Neuronal stem cell (in vitro differentiated cells): ENCODE measurements around the gene SMARCAL1.

Experiments
- DNase-seq: peaks from one replicate; pipeline ENCODE4 v3.0.0-alpha.2; 2013; ENCODE audit warnings: low spot score
- H2AFZ ChIP-seq: one replicate; pipeline ENCODE4 v1.6.1; 2013; ENCODE audit warnings: mild to moderate bottlenecking, low read length, inconsistent platforms
- H2AK5ac ChIP-seq: 2 replicates; pipeline ENCODE4 v1.6.1; 2013; ENCODE audit warnings: low read depth, mild to moderate bottlenecking, inconsistent platforms, low read length, moderate library complexity, mixed read lengths
- H2BK120ac ChIP-seq: 2 replicates; pipeline ENCODE4 v1.6.1; 2013; ENCODE audit warnings: low read depth, mild to moderate bottlenecking, inconsistent platforms, low read length, moderate library complexity, mixed read lengths
- H2BK12ac ChIP-seq: one replicate; pipeline ENCODE4 v1.6.1; 2013; ENCODE audit warnings: low read length, inconsistent platforms
- H2BK15ac ChIP-seq: 2 replicates; pipeline ENCODE4 v1.6.1; 2013; ENCODE audit warnings: mild to moderate bottlenecking, low read length, inconsistent platforms, mixed read lengths
- H2BK5ac ChIP-seq: one replicate; pipeline ENCODE4 v1.6.1; 2013; ENCODE audit warnings: inconsistent platforms, mild to moderate bottlenecking, low read length, moderate library complexity
- H3K14ac ChIP-seq: one replicate; pipeline ENCODE4 v1.6.1; 2013; ENCODE audit warnings: low read length, inconsistent platforms
- H3K18ac ChIP-seq: 2 replicates; pipeline ENCODE4 v1.6.1; 2013; ENCODE audit warnings: low read length, inconsistent platforms
- H3K23ac ChIP-seq: 2 replicates; pipeline ENCODE4 v1.6.1; 2013; ENCODE audit warnings: low read depth, mild to moderate bottlenecking, mixed read lengths, low read length, inconsistent platforms; ENCODE audit not compliant: poor library complexity
- H3K27ac ChIP-seq: replicated peaks from 3 replicates; pipeline ENCODE4 v1.5.1; 2013; ENCODE audit warnings: low read length, inconsistent platforms
- H3K27me3 ChIP-seq, 3 experiments: 2 replicates each; pipeline ENCODE4 v1.6.1; 2013; ENCODE audit warnings: low read length in 3 of 3, mild to moderate bottlenecking in 2 of 3, inconsistent platforms in 1 of 3, low read depth in 1 of 3, mixed read lengths in 1 of 3, moderate library complexity in 1 of 3; ENCODE audit not compliant: control insufficient read depth in 3 of 3, insufficient read depth in 3 of 3
- H3K36me3 ChIP-seq, 2 donors: replicated peaks in 1 of 2; 2 replicates each; pipeline ENCODE4 v1.6.1; 2013; ENCODE audit warnings: low read length in 2 of 2; ENCODE audit not compliant: control insufficient read depth in 2 of 2, insufficient read depth in 2 of 2
- H3K4ac ChIP-seq: 2 replicates; pipeline ENCODE4 v1.6.1; 2013; ENCODE audit warnings: inconsistent platforms, mild to moderate bottlenecking, low read length, moderate library complexity
- H3K4me1 ChIP-seq, 2 donors: 1 replicate in 1 of 2; 2 replicates in 1 of 2; pipeline ENCODE4 v1.6.1; 2013; ENCODE audit warnings: low read length in 2 of 2, low read depth in 1 of 2; ENCODE audit not compliant: control insufficient read depth in 2 of 2, insufficient read depth in 1 of 2
- H3K4me2 ChIP-seq: one replicate; pipeline ENCODE4 v1.6.1; 2013; ENCODE audit warnings: mild to moderate bottlenecking, low read length, inconsistent platforms; ENCODE audit not compliant: insufficient read depth, poor library complexity, severe bottlenecking
- H3K4me3 ChIP-seq, 2 donors: 2 replicates each; pipeline ENCODE4 v1.5.1; 2013; ENCODE audit warnings: low read length in 2 of 2, mild to moderate bottlenecking in 2 of 2, inconsistent platforms in 1 of 2, moderate library complexity in 1 of 2
- H3K79me1 ChIP-seq: one replicate; pipeline ENCODE4 v1.6.1; 2013; ENCODE audit warnings: low read depth, mild to moderate bottlenecking, inconsistent platforms, low read length, moderate library complexity
- H3K9ac ChIP-seq: one replicate; pipeline ENCODE4 v1.6.1; 2013; ENCODE audit warnings: mild to moderate bottlenecking, low read depth, low read length, inconsistent platforms; ENCODE audit not compliant: poor library complexity
- H3K9me3 ChIP-seq, 2 donors: replicated peaks in 1 of 2; 2 replicates each; pipeline versions ENCODE3 to v1.6.1; 2013; ENCODE audit warnings: low read length in 2 of 2, mild to moderate bottlenecking in 2 of 2, inconsistent platforms in 1 of 2, low read depth in 1 of 2, mixed read lengths in 1 of 2, moderate library complexity in 1 of 2; ENCODE audit not compliant: control insufficient read depth in 2 of 2, insufficient read depth in 1 of 2
- H4K8ac ChIP-seq: one replicate; pipeline ENCODE4 v1.6.1; 2013; ENCODE audit warnings: low read depth, mild to moderate bottlenecking, inconsistent platforms, low read length, moderate library complexity
- H4K91ac ChIP-seq: one replicate; pipeline ENCODE4 v1.6.1; 2013; ENCODE audit warnings: low read length, low read depth, mild to moderate bottlenecking, inconsistent platforms; ENCODE audit not compliant: poor library complexity
- WGBS, 2 donors: extraction: QIAGEN DNeasy Blood & Tissue Kit; methylation state at CpG; one replicate each; pipeline ENCODE4 v1.1.7; 2013; ENCODE audit warnings: missing lambda C conversion rate in 2 of 2, mixed read lengths in 1 of 2; ENCODE audit not compliant: insufficient read length in 2 of 2, insufficient replicate concordance in 1 of 2; ENCODE audit errors: extremely low coverage in 2 of 2; 5-methylcytosine and 5-hydroxymethylcytosine counted together

Gene SMARCAL1

DNA sequence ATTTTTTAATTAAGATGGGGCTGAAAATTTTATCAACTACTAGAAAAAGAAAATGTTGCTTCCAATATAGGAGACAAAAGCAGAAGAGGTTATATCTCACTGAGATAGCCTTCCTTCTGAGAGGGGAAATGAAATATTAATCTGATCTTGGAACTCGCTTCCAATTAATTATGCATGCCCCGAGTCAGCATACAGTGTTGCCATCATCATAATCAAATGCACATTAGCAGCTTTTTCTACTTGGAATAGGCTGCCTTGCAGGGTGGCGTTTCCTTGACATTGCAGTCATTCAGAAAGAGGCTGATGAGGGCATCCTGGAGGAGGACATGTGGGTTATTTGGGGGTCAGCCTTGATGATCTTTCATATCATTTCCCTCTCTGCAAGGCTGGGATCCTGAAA lies 67.9 kb downstream of the SMARCAL1 start:
- Histone ChIP-seq H2AK5ac (no peak overlapping the region), H3K4me1 (peaks cover 1 to 2% of the 10 kb centered on the region in 2 donors), H2AFZ (no peak overlapping the region), H2BK5ac (no peak overlapping the region), H2BK15ac (no peak overlapping the region), H3K9me3 (no peaks in the 10 kb centered on the region), H4K91ac (no peak overlapping the region), H3K18ac (no peak overlapping the region), H3K27ac (no peak overlapping the region), H3K79me1 (no peaks in the 10 kb centered on the region), H4K8ac (no peak overlapping the region), H3K9ac (no peak overlapping the region), H3K23ac (no peak overlapping the region), H3K4me2 (no peak overlapping the region), H2BK120ac (no peak overlapping the region), H2BK12ac (no peak overlapping the region), H3K14ac (no peak overlapping the region), H3K4me3 (no peak overlapping the region), H3K36me3 (peaks cover 6 to 61% of the 10 kb centered on the region in 2 donors), H3K27me3 (no peaks in the 10 kb centered on the region), H3K4ac (no peak overlapping the region)
- DNase-seq: no peak
- no CpG with 5 or more reads among the region's 3 CpGs for WGBS, 2 donors

DNA sequence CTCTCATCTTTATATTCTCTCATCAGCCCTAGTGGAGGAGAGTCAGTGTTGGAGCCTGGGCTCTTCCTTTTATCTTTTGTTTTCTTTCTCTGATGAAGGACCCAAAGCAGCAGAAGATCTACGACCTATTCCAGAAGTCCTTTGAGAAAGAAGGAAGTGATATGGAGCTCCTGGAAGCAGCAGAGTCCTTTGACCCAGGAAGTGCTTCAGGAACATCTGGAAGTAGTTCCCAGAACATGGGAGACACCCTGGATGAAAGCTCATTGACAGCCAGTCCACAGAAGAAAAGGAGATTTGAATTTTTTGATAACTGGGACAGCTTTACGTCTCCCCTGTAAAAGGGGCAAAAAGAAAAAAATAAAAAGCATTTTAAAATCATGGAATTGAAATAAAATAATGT lies 70.4 kb downstream of the SMARCAL1 start:
- Histone ChIP-seq H3K79me1 (no peaks in the 10 kb centered on the region), H4K8ac (no peak overlapping the region), H4K91ac (no peak overlapping the region), H3K23ac (no peak overlapping the region), H2AK5ac (no peak overlapping the region), H3K27ac (no peak overlapping the region), H3K14ac (no peak overlapping the region), H3K4me2 (no peak overlapping the region), H2BK5ac (no peak overlapping the region), H2BK15ac (no peak overlapping the region), H2AFZ (no peak overlapping the region), H3K36me3 (peaks cover 2 to 48% of the 10 kb centered on the region in 2 donors), H3K18ac (no peak overlapping the region), H2BK12ac (no peak overlapping the region), H3K9ac (no peak overlapping the region), H3K4me3 (no peak overlapping the region), H3K4me1 (peaks cover 1 to 2% of the 10 kb centered on the region in 2 donors), H3K4ac (no peak overlapping the region), H3K9me3 (no peaks in the 10 kb centered on the region), H3K27me3 (no peaks in the 10 kb centered on the region), H2BK120ac (no peak overlapping the region)
- no peak for DNase-seq
- no CpG with 5 or more reads among the region's 2 CpGs for WGBS, 2 donors

DNA sequence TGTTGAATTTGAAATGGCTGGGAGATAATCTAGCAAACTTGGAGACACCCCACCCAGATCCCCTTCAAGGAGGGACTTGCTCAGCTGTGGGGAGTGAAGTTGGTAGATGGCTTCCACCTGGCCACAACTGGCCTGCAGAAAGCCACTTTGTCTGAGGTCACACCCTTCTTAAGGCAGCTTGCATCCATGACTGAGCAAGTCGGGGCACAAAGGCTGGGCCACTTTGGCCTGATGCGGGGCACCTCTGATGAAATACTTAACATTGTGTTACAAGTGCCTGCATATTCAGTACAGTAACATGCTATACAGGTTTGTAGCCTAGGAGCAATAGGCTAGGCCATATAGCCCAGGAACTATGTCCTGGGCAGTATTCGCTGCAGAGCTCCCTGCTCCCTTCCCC lies 73.0 kb downstream of the SMARCAL1 start:
- no peak overlapping the region for H4K91ac ChIP-seq
- H3K4ac ChIP-seq: no peak overlapping the region
- no peak overlapping the region for H3K18ac ChIP-seq
- H3K4me1 ChIP-seq: no peaks in the 10 kb centered on the region
- H3K23ac ChIP-seq: no peak overlapping the region
- no peak overlapping the region for H2BK12ac ChIP-seq
- no peak for DNase-seq
- H3K36me3 ChIP-seq: peaks cover 2 to 22% of the 10 kb centered on the region in 2 donors
- H2BK15ac ChIP-seq: no peak overlapping the region
- no peak overlapping the region for H3K4me2 ChIP-seq
- no peak overlapping the region for H3K14ac ChIP-seq
- no peaks in the 10 kb centered on the region for H3K79me1 ChIP-seq
- H3K9ac ChIP-seq: no peak overlapping the region
- no peak overlapping the region for H2AK5ac ChIP-seq
- H3K9me3 ChIP-seq: no peaks in the 10 kb centered on the region
- H3K27ac ChIP-seq: no peak overlapping the region
- H2BK120ac ChIP-seq: no peak overlapping the region
- H4K8ac ChIP-seq: no peak overlapping the region
- no peak overlapping the region for H3K4me3 ChIP-seq
- H2BK5ac ChIP-seq: no peak overlapping the region
- H2AFZ ChIP-seq: no peak overlapping the region
- no peaks in the 10 kb centered on the region for H3K27me3 ChIP-seq
- WGBS, 2 donors: no CpG with 5 or more reads among the region's 3 CpGs

DNA sequence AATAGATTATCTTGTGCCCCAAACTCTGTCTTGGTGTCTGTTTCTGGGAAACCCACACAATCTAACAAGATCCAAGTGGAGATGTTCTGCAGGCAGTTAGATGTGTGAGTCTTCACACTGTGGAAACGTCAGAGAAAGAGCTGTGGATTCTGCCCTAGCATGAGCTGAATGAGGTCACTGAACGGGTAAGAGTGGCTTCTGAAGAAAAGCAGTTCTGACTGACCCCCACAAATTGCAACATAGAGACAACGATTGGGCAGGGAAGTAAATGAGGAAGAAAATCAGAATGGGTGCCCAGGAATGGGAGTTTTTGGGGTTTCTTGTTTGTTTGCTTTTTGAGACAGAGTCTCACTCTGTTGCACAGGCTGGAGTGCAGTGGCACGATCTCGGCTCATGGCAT lies 73.5 kb downstream of the SMARCAL1 start:
- H2BK5ac ChIP-seq: no peak overlapping the region
- no peaks in the 10 kb centered on the region for H3K9me3 ChIP-seq
- H3K27ac ChIP-seq: no peak overlapping the region
- no peak overlapping the region for H3K18ac ChIP-seq
- H2BK15ac ChIP-seq: no peak overlapping the region
- H3K4me2 ChIP-seq: no peak overlapping the region
- no peak overlapping the region for H2BK12ac ChIP-seq
- no CpG with 5 or more reads among the region's 5 CpGs for WGBS, 2 donors
- peaks cover 0 to 17% of the 10 kb centered on the region in 2 donors for H3K36me3 ChIP-seq
- no peak overlapping the region for H3K23ac ChIP-seq
- no peak for DNase-seq
- no peak overlapping the region for H4K91ac ChIP-seq
- H2AK5ac ChIP-seq: no peak overlapping the region
- H3K14ac ChIP-seq: no peak overlapping the region
- H4K8ac ChIP-seq: no peak overlapping the region
- H3K27me3 ChIP-seq: no peaks in the 10 kb centered on the region
- no peak overlapping the region for H2AFZ ChIP-seq
- no peak overlapping the region for H2BK120ac ChIP-seq
- H3K79me1 ChIP-seq: no peaks in the 10 kb centered on the region
- no peak overlapping the region for H3K4ac ChIP-seq
- H3K4me3 ChIP-seq: no peak overlapping the region
- no peak overlapping the region for H3K9ac ChIP-seq
- H3K4me1 ChIP-seq: no peaks in the 10 kb centered on the region
